EH (cell line): ENCODE measurements around the gene GRM8.
"Not testable (repeated sequence)": the region's sequence is repeated elsewhere in the genome, so short reads cannot be mapped to it uniquely, and the experiment has no call there.

Source experiments
- DNase-seq: peaks from one replicate; pipeline ENCODE4 v3.0.0-alpha.2; 2015; ENCODE audit warnings: low read depth

Gene GRM8

DNA sequence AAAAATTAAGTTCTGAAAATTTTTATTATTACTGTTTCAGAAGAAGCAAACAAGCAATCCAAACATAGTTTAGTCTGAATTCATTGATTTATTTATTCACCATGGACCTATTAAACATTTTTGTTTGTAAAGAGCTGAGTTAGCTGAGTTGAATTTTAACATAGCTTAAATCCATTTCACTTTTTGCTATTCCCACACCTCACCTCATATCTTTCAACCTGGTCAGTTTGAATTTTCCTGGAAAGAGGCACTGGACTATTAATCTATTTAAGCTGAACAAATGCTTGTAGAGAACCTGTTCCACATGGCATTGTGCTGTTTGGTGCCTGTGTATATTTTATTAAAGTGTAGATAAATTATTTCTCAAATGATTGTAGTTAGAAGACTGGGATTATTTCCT, 344.2 kb downstream of the GRM8 start:
- DNase-seq = not testable (repeated sequence)

DNA sequence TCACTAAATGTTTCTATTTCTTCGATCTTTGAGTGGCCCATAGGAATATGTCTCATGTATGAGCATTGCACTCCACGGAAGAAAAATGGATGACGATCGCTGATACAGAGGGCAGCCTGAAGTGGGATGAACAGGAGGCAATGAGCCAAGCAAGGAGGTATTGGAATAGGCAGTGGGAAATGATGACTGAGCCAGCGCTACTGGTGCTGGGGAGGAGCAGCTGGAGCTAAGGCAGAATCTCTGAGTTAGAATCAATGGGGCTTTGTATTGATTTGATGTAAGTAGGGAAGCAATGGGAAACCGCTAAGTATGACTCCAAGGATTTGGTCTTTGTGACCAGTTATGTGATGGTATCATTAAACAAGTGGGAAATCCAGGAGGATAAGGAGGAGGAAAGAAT, 345.1 kb downstream of the GRM8 start:
- DNase-seq = not testable (repeated sequence)

- not testable (repeated sequence) for DNase-seq
Measured at GRCh38 chr7:126905255-126905654, 347.5 kb downstream of the GRM8 start.

- not testable (repeated sequence) for DNase-seq
Measured at GRCh38 chr7:126901041-126901765, 351.5 kb downstream of the GRM8 start.

GRCh38 chr7:126887980-126888379, 364.8 kb downstream of the GRM8 start:
- not testable (repeated sequence) for DNase-seq

DNA sequence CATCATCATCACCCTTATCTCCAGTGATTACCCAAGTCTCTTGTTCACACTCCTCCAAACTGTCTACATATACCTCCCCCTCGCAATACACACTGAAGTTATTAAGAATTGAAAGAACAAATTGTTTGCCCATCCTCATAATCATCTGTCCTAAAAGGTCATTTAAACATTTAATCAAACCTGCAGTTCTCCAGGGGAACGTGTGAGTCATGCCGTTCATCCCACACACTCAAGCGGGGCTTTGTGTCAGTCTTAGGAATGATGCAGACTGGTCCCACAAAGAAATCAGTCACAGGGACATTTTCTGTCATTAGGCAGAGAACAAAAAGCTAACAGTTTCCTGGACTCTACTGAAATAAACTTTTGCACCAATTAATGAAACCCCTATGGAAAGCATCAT, 365.2 kb downstream of the GRM8 start:
- DNase-seq = not testable (repeated sequence)

DNA sequence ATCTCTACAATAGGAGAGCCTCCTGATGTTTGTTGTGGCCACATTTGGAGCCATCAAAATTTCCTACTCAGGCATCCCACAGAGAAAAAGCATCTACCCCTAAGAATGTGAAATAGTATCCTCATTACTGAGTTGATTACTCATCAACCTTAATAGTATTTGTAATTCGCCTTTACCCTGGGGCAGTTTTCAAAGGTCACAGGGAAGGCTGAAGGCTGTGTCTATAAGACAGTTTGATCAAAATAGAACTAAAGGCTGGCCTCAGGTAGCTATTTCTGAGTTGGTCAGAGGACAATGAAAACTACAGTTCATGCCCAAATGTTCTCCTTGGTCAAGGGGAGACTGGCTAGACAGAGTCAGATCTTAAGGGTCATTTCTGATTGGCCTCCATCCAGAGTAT, 370.0 kb downstream of the GRM8 start:
- not testable (repeated sequence) for DNase-seq

DNA sequence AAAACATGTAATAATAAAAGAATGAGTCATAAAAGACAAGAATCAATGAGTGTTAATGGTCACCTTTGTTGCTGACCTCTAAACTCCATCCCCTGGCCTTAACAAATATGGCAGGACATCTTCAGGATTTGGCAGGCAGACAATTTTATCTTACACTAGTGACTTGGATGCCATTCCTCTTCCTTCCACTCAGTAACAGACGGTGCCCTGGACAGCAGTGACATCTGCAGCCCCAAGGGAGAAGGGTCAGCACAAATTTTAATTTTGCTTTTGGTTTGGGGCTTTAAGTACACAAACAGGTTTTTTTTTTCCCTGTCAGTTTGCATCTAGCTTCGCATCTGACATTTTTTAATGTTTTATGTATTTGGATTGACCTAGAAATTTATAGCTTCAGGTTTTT, 370.8 kb downstream of the GRM8 start:
- not testable (repeated sequence) for DNase-seq

GRCh38 chr7:126881315-126881714, 371.4 kb downstream of the GRM8 start:
- no peak for DNase-seq

DNA sequence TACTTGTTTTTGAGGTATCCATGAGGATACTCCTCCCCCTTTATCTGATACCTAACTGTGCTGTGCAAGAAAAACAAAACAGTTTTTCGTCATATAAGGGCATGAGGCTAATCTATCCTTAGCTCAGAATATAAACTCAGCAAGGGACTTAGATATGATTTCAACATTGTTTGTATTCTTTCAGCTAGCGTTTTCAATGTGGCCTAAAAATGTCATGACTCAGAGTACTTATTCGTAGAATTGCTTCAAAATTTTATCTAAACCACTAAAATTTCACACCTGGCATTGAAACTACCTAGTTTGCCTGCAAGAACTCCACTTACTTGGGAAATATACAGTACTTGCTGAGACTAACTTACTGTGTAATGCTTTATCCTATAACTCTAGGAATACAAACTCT, 376.2 kb downstream of the GRM8 start:
- DNase-seq = not testable (repeated sequence)

DNA sequence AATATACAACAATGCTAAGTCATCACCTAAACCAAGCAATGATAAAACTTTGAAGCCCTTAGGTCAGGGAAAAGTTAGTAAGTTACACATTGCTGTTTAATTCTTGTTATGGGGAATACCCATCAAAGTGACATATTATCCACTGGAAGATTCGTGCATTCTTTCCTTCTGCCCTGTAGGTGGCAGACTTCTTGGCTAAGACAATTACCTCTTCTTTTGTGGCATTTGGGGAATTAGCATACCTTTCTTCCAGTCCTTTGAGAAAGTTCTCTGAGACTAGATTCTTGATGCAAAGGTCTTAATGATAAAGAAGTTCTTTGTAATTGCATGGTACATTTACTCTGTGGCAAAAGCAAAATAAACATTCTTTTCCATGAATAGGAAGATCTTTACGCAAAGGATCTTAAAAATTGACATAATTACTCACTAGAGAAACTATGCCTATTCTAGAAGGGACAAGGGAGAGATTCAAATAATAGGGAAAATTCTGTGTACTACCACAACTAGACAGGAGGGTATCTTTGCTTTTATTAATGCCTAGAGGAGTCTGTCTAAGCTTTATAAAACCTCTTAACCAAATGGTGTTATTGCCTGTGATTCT, 395.9 kb downstream of the GRM8 start:
- no peak for DNase-seq

DNA sequence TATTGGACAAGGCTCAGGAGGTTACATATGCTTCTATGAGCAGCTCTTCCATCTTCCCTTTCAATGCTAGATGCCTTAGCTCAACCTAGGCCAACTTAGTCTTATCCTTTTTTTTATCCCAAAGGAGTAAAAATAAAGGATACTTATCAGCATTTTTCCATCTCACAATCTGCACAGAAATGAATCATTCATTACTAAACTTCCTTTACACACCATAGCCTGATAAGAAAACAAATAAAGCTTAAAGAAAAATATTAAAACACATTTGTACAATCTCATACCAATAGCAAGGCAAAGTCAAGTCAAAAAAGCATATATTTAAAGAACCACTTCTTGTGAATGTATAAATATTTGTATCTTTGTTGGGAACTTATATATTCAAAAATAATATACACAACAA, 407.4 kb downstream of the GRM8 start:
- DNase-seq = no peak

- no peak for DNase-seq
Measured at GRCh38 chr7:126843883-126844282, 408.9 kb downstream of the GRM8 start.

DNA sequence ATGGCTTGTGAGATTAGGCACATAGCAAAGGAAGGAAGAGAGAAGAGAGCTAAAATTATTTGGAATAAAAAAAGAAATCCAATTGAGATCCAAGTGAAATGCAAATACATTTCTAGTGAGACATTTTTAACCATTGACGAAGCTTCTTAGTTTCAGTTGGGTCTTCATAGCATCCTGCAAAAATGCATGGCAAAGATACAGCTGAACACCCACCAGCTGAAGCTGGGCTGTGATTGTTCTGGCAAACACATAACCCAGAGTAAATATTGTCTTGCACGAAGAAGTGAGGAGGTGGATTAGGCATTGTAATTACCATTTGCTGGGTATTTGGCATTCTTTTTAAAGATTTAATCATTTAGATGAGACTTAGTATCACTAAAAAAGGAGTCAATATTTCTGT, 409.4 kb downstream of the GRM8 start:
- no peak for DNase-seq

DNA sequence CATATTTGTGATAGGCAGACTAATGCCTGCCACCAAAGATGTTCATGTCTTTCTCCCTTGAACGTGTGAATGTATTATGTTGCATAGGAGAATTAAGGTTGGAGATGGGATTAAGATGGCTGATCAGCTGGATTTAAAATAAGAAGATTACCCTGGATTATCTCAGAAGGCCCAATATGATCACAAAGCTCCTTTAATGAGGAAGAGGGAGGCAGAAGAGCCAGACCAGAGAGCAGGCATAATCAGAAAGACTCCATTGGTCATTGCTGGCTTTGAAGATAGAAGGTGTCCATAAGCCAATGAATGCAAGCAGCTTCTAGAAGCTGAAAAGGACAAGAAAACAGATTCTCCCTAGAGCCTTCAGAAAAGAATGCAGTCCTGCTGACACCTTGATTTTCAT, 410.3 kb downstream of the GRM8 start:
- DNase-seq = no peak

GRCh38 chr7:126840869-126841268, 411.9 kb downstream of the GRM8 start:
- no peak for DNase-seq

- DNase-seq = no peak
Measured at GRCh38 chr7:126839624-126840023, 413.1 kb downstream of the GRM8 start.

GRCh38 chr7:126838194-126838593, 414.5 kb downstream of the GRM8 start:
- DNase-seq = no peak

DNA sequence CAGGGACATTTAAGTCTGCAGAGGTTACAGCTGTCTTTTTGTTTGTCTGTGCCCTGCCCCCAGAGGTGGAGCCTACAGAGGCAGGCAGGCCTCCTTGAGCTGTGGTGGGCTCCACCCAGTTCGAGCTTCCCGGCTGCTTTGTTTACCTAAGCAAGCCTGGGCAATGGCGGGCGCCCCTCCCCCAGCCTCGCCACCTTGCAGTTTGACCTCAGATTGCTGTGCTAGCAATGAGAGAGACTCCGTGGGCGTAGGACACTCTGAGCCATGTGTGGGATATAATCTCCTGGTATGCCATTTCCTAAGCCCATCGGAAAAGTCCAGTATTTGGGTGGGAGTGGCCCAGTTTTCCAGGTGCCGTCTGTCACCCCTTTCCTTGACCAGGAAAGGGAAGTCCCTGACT, 421.5 kb downstream of the GRM8 start:
- not testable (repeated sequence) for DNase-seq

GRCh38 chr7:126820925-126821324, 431.8 kb downstream of the GRM8 start:
- DNase-seq = no peak

GRCh38 chr7:126819197-126819484, 433.6 kb downstream of the GRM8 start:
- no peak for DNase-seq

DNA sequence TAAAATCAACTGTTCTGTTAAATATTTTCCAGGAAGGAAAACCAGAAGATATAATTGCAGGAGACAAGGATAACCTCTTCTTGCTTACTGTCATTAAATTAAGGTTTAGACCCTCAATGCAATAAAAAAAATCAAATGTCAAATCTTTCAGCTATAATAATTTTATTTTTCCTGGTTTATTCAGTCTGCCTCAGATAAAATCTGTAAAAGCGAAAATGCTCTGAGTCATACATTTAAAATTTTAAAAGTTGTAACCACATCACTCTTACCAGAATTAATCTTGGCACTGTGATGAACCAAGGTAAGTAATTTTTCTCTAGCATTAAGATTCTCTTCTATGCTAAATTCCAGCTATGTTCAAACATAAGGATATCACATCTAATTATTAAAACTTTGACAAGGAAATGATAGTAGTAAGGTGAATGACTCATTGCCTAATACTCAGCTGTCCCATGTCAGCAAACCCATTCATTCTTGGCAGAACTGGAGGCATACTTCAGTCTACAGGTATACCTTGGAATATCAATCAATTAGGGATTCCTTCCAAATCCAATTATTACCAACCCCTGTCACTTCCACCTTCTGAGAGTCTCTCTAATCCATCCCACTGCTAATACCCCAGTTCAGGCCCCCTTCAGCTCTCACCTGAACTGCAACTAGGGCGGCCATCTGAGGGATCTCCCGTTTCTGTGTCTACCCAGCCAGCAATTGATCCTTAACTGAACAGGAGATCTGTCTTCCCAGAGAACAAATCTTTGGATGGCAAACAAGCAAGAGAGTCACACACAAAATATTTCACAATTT, 434.1 kb downstream of the GRM8 start:
- DNase-seq = no peak

DNA sequence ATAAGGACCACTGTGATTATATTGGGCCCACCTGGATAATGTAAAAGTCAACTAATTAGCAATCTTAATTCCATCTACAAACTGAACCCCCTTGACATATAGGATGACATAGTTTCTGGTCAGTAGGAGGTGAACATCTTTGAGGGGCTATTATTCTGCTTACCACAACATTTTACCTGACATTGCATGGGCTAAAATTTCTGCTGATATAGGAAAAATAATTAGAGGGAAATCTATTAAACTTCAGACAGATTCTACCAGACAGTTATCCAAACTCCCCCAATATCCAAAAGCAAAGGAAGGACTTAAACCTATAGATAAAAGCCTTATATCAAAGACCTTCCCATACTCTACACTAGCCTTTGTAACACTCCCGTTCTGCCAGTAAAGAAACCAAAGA, 443.6 kb downstream of the GRM8 start:
- DNase-seq = no peak
